ENCODE measurements around the gene PARD3. TPM values are rescaled to one million over a fixed set of nuclear protein-coding genes. Genes with fewer than 3 reads are reported as not detected.

The PARD3 gene
- total RNA-seq, 1 donor from 2014 or later, result 37.2 TPM

GRCh38 chr10:34160595-34160994 is 654.5 kb downstream of the PARD3 start:
- no peaks in the 10 kb centered on the region for H3K27me3 Mint-ChIP-seq (ENCODE audit: unreplicated experiment)
- no peak for DNase-seq (ENCODE audit: extremely low spot score, unreplicated experiment)
- no peaks in the 10 kb centered on the region for H3K9me3 Mint-ChIP-seq (ENCODE audit: unreplicated experiment)
- TF ChIP-seq CTCF (IDR thresholded peaks at IDR 0.05), result no peak
- no peak overlapping the region for H3K27ac Mint-ChIP-seq (ENCODE audit: unreplicated experiment)
- H3K4me1 Mint-ChIP-seq (ENCODE audit: unreplicated experiment), result peaks cover 3% of the 10 kb centered on the region
- H3K4me3 Mint-ChIP-seq (ENCODE audit: unreplicated experiment), result no peak overlapping the region
- H3K36me3 Mint-ChIP-seq (ENCODE audit: unreplicated experiment), result no peaks in the 10 kb centered on the region

- H3K27ac Mint-ChIP-seq (ENCODE audit: unreplicated experiment), result no peak overlapping the region
- no peak for DNase-seq (ENCODE audit: extremely low spot score, unreplicated experiment)
- no peaks in the 10 kb centered on the region for H3K36me3 Mint-ChIP-seq (ENCODE audit: unreplicated experiment)
- peaks cover 3% of the 10 kb centered on the region for H3K4me1 Mint-ChIP-seq (ENCODE audit: unreplicated experiment)
- no peak overlapping the region for H3K4me3 Mint-ChIP-seq (ENCODE audit: unreplicated experiment)
- H3K27me3 Mint-ChIP-seq (ENCODE audit: unreplicated experiment), result no peaks in the 10 kb centered on the region
- no peaks in the 10 kb centered on the region for H3K9me3 Mint-ChIP-seq (ENCODE audit: unreplicated experiment)
- no peak for TF ChIP-seq CTCF (IDR thresholded peaks at IDR 0.05)
These were observed 657.6 kb downstream of the PARD3 start for GRCh38 chr10:34157501-34157900.

GRCh38 chr10:34156781-34157425 is 658.2 kb downstream of the PARD3 start:
- H3K27me3 Mint-ChIP-seq (ENCODE audit: unreplicated experiment), result no peaks in the 10 kb centered on the region
- no peaks in the 10 kb centered on the region for H3K9me3 Mint-ChIP-seq (ENCODE audit: unreplicated experiment)
- TF ChIP-seq CTCF (IDR thresholded peaks at IDR 0.05), result no peak
- H3K4me3 Mint-ChIP-seq (ENCODE audit: unreplicated experiment), result no peak overlapping the region
- H3K27ac Mint-ChIP-seq (ENCODE audit: unreplicated experiment), result no peak overlapping the region
- DNase-seq (ENCODE audit: extremely low spot score, unreplicated experiment), result no peak
- H3K36me3 Mint-ChIP-seq (ENCODE audit: unreplicated experiment), result no peaks in the 10 kb centered on the region
- peaks cover 3% of the 10 kb centered on the region for H3K4me1 Mint-ChIP-seq (ENCODE audit: unreplicated experiment)

- DNase-seq (ENCODE audit: extremely low spot score, unreplicated experiment), result no peak
- H3K4me3 Mint-ChIP-seq (ENCODE audit: unreplicated experiment), result no peak overlapping the region
- no peak for TF ChIP-seq CTCF (IDR thresholded peaks at IDR 0.05)
These were observed 659.3 kb downstream of the PARD3 start for GRCh38 chr10:34155812-34156211.

GRCh38 chr10:34154383-34154900 is 660.7 kb downstream of the PARD3 start:
- Mint-ChIP-seq H3K36me3 (ENCODE audit: unreplicated experiment) (no peaks in the 10 kb centered on the region), H3K9me3 (ENCODE audit: unreplicated experiment) (no peaks in the 10 kb centered on the region), H3K27ac (ENCODE audit: unreplicated experiment) (no peak overlapping the region), H3K27me3 (ENCODE audit: unreplicated experiment) (no peaks in the 10 kb centered on the region), H3K4me3 (ENCODE audit: unreplicated experiment) (no peak overlapping the region), H3K4me1 (ENCODE audit: unreplicated experiment) (peaks cover 3% of the 10 kb centered on the region)
- TF ChIP-seq CTCF (IDR thresholded peaks at IDR 0.05), result no peak
- no peak for DNase-seq (ENCODE audit: extremely low spot score, unreplicated experiment)

More at GRCh38 chr10:34155812-34156211, 659.3 kb downstream of the PARD3 start:
- Mint-ChIP-seq H3K4me1 (ENCODE audit: unreplicated experiment) (peaks cover 3% of the 10 kb centered on the region), H3K27me3 (ENCODE audit: unreplicated experiment) (no peaks in the 10 kb centered on the region), H3K27ac (ENCODE audit: unreplicated experiment) (no peak overlapping the region), H3K36me3 (ENCODE audit: unreplicated experiment) (no peaks in the 10 kb centered on the region), H3K9me3 (ENCODE audit: unreplicated experiment) (no peaks in the 10 kb centered on the region)
